Prostate gland (tissue), 2 donors: Measurements from ENCODE around the gene TOX3. TPM values are rescaled to one million over a fixed set of nuclear protein-coding genes. Genes with fewer than 3 reads are reported as not detected.

Experiments
- DNase-seq: peaks from one replicate; pipeline ENCODE4 v3.0.0-alpha.2; 2019; ENCODE audit warnings: low spot score
- H3K27ac ChIP-seq, 2 donors: fragments of 200-600 bp; sonication (generic); 2 replicates each; pipeline ENCODE4 v1.5.1; 2017 to 2019
- H3K27me3 ChIP-seq: fragments of 200-600 bp; sonication (generic); replicated peaks from 2 replicates; pipeline ENCODE4 v1.5.1; 2019; ENCODE audit not compliant: insufficient read depth
- H3K36me3 ChIP-seq, 2 donors: fragments of 200-600 bp; sonication (generic); 1 replicate in 1 of 2; 2 replicates in 1 of 2; pipeline versions ENCODE4 v1.5.1 to v1.8.1; 2017 to 2019
- H3K4me1 ChIP-seq: fragments of 200-600 bp; sonication (generic); replicated peaks from 2 replicates; pipeline ENCODE4 v1.5.1; 2019
- H3K4me3 ChIP-seq, 2 donors: fragments of 200-600 bp; sonication (generic); 2 replicates each; pipeline ENCODE4 v1.5.1; 2017 to 2019
- H3K9me3 ChIP-seq: fragments of 200-600 bp; sonication (generic); 2 replicates; pipeline ENCODE4 v1.5.1; 2017
- POLR2A ChIP-seq: fragments of 450-650 bp; IDR thresholded peaks from one replicate; pipeline ENCODE4 v1.6.1; 2016; ENCODE audit warnings: antibody characterized with exemption, mild to moderate bottlenecking
- POLR2AphosphoS5 ChIP-seq: sonication (generic); formaldehyde crosslinking; IDR thresholded peaks from one replicate; pipeline ENCODE4 v1.6.1; 2017; ENCODE audit warnings: antibody characterized with exemption
- WGBS: methylation state at CpG from one replicate; pipeline ENCODE4 v1.1.5; 2018; 5-methylcytosine and 5-hydroxymethylcytosine counted together
- intact Hi-C: fragments of 100-400 bp; cut with DNase I; formaldehyde crosslinking; loops from one replicate; pipeline ENCODE4 v1.14.2; 2022
- total RNA-seq, 2 donors: library from RNA; depleted of rRNA; stranded (reverse); fragments of >200 nt; gene quantifications; one replicate each; pipeline ENCODE4 v1.1.0, GENCODE V29; 2016
- TF ChIP-seq, protein P1 (sequence below), 4 experiments: fragments of 200-600 bp in 2 of 4; fragments of 450-650 bp in 2 of 4; sonication (generic) in 2 of 4; IDR thresholded peaks; 1 replicate in 3 of 4; 2 replicates in 1 of 4; pipeline ENCODE4 v1.5.1; 2016 to 2019; ENCODE audit warnings: antibody characterized with exemption in 4 of 4, mild to moderate bottlenecking in 2 of 4, moderate library complexity in 2 of 4

TOX3 gene
- total RNA-seq, 2 donors from 2014 or later = 0.57 to 1.7 TPM

DNA sequence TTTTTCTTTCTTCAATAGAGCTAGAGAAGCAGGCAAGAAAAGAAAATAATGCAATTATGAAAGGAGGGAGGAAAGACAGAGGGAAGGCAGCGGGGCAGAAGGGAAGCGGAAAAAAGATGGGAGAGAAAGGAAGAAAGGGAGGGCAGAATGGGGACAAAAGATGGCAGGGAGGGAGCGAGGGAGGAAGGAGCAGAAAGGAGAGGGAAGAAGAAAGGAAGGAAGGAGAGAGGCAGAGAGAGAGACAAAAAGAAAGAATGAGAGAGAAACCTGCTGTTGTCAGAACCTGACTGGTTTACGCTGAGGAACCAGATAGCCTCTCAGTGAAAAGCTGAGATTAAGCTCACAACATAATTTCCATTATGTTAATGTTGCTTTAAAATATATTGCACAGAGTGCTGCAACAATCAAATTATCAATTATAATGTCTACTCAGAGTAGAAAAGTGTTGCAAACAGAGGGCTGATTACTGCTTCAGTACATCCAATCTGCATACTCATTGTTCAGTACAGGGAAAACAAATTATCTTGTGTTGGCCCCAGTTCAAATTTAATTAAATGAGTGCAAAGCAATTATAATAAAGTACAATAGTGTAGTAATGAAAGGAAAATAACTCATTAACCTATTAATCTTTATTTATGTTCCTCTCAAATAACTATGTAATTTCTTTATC is 32.0 kb upstream of the TOX3 start:
- TF ChIP-seq POLR2A = no peak
- no peak for TF ChIP-seq POLR2AphosphoS5
- TF ChIP-seq, protein P1, sequence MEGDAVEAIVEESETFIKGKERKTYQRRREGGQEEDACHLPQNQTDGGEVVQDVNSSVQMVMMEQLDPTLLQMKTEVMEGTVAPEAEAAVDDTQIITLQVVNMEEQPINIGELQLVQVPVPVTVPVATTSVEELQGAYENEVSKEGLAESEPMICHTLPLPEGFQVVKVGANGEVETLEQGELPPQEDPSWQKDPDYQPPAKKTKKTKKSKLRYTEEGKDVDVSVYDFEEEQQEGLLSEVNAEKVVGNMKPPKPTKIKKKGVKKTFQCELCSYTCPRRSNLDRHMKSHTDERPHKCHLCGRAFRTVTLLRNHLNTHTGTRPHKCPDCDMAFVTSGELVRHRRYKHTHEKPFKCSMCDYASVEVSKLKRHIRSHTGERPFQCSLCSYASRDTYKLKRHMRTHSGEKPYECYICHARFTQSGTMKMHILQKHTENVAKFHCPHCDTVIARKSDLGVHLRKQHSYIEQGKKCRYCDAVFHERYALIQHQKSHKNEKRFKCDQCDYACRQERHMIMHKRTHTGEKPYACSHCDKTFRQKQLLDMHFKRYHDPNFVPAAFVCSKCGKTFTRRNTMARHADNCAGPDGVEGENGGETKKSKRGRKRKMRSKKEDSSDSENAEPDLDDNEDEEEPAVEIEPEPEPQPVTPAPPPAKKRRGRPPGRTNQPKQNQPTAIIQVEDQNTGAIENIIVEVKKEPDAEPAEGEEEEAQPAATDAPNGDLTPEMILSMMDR (IDR thresholded peaks at IDR 0.05) = no peak
- DNase-seq = no peak
- no peak overlapping the region for H3K27ac ChIP-seq
- H3K4me1 ChIP-seq = no peaks in the 10 kb centered on the region
- intact Hi-C loops = no loop called here
- H3K27me3 ChIP-seq = no peaks in the 10 kb centered on the region
- no peaks in the 10 kb centered on the region for H3K9me3 ChIP-seq
- WGBS = 86% methylated on average over 4 of the region's 4 CpGs
- H3K36me3 ChIP-seq = no peaks in the 10 kb centered on the region
- H3K4me3 ChIP-seq = no peak overlapping the region

DNA sequence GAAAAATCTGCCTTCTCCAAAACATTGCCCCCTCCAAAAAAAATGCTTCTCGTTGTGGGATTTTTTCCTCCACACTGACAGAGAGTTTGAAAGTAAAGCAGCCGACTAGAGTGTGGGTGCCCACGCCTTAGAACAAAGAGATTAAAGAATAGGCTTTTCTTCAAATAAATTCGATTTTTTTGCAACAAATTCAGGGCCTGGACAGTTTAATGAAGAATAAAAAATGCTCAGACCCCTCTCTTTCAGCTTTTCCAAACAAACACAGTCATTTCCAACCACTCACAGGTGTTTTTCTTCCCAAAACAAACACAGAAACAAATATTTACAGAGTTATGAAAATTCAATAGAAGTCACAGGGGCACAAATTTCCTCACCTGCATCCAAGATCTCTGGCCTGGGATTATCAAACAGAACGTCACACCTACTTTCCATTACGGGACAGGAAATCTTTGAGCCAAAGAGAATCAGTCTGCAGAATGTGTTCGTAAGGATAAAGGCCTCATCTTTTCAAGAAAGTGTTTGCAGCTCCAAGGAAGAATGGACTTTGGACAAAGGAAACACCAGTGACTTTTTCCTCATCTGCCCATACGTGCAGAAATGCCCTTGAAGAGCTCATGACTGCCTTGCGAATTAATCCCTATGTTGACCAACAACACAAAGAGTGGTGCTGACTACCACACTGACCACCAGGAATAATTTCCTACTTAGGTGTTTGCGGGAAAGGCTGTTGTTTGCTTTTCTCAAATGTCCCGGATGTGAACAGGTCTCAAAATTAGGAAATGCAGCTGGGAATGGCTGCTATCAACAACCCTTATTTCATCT is 31.3 kb upstream of the TOX3 start:
- no peak overlapping the region for H3K4me3 ChIP-seq
- DNase-seq = no peak
- 67% methylated on average over 11 of the region's 11 CpGs for whole genome bisulfite sequencing
- no peaks in the 10 kb centered on the region for H3K27me3 ChIP-seq
- H3K27ac ChIP-seq = no peak overlapping the region
- no peaks in the 10 kb centered on the region for H3K9me3 ChIP-seq
- TF ChIP-seq, protein P1 (IDR thresholded peaks at IDR 0.05) = no peak
- TF ChIP-seq POLR2AphosphoS5 = no peak
- no peak for TF ChIP-seq POLR2A
- intact Hi-C loops = no loop called here
- H3K36me3 ChIP-seq = no peaks in the 10 kb centered on the region
- H3K4me1 ChIP-seq = no peaks in the 10 kb centered on the region

DNA sequence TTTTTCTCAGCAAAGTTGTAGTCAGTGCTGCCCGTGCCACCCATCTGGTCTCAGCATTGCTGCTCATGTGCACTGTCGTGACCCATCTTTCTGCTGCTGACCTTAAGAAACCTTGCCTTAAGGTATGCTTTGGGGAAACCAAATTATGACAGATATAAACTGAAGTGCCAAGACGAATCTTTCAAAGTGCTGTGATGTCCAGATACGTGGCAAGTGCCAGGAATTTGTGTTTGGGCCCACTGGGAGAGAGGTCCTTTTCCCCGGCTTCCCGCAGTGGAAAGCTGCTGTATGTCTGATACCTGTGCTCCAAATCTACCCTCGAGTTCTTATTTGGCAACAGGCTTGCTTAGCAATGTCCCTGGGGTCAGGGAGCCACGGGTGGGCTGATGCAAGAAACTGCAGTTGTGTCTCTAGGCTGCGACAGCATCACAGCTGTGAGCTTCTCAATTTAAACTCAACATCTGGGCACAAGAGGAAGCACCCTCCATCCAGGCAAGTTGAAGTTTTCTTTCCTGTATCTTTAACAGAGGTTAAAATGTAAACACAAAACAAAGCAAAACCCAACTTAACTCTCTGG is 30.3 kb upstream of the TOX3 start:
- no peaks in the 10 kb centered on the region for H3K9me3 ChIP-seq
- H3K36me3 ChIP-seq = no peaks in the 10 kb centered on the region
- H3K4me3 ChIP-seq = no peak overlapping the region
- H3K4me1 ChIP-seq = no peaks in the 10 kb centered on the region
- H3K27ac ChIP-seq = no peak overlapping the region
- no peak for DNase-seq
- TF ChIP-seq POLR2AphosphoS5 (no peak), POLR2A (no peak)
- TF ChIP-seq, protein P1 (IDR thresholded peaks at IDR 0.05) = no peak
- intact Hi-C loops = no loop called here
- H3K27me3 ChIP-seq = no peaks in the 10 kb centered on the region
- 72% methylated on average over 9 of the region's 9 CpGs for WGBS

DNA sequence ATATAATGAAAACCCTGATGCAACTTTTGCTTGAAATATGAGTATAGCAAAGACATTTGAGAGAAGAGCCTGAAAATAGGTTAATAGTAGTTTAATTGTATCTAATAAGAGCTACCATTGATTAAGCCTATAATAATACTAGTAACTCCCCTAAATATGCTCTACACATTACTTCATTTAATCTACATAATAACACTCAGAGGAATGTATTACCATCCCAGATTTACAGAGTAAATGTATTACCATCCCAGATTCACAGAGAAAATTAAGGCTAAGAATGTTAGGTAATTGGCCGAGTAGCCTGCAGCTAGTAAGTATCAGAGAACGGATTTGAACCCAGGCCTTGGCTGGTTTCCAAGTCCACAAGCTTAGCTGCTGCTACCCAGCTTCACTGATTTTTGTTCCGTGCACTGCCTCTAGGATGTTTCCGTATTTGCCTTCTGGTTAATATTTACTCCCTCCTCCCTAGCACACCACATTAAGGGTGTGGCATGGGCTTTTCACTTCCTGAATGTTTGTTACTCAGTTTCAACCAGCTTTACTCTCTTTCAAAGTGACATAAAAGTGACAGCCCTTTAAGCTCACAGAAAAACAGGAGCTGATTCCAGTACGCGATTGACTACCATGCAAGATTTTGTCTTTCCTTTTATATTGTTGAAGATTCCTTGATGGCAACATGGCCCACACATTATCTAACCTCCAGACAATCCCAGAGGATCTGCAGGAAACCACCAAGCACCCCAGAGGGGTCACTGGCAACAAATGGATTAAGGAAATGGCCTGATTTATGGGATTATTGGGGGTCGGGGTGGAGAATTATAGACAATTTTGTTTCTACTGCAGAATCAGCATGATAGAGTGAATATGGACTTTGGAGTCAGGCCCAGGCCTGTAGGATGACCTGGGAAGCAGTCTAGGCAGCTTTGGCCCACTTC is 26.7 kb upstream of the TOX3 start:
- peak; percentile 19 for DNase-seq
- Histone ChIP-seq H3K4me3 (no peak overlapping the region), H3K27ac (no peak overlapping the region), H3K4me1 (no peaks in the 10 kb centered on the region), H3K27me3 (no peaks in the 10 kb centered on the region), H3K36me3 (no peaks in the 10 kb centered on the region), H3K9me3 (no peaks in the 10 kb centered on the region)
- WGBS = 79% methylated on average over 7 of the region's 7 CpGs
- intact Hi-C loops = no loop called here
- TF ChIP-seq POLR2A (no peak), POLR2AphosphoS5 (peak; percentile 43)

DNA sequence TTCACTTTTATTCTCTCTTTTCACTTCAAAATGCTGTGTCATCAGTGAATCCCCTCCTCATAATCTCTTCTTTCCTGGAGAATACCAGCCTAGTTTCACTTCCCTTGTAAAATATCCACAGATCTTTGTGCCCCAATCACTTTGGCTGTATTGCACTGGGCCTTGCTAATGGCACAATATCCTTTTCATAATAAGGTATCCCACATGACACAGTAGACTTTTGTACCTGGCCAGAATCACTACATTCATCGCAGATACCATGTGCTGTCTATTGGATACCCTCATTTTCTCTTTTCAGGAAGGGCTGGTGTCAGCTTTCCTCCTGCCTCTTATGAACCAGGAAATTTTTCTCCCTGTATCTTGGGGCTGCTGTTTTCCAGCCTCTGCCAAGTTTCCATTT is 25.7 kb upstream of the TOX3 start:
- Histone ChIP-seq H3K9me3 (no peaks in the 10 kb centered on the region), H3K36me3 (no peaks in the 10 kb centered on the region), H3K4me1 (no peaks in the 10 kb centered on the region), H3K27ac (no peak overlapping the region), H3K27me3 (no peaks in the 10 kb centered on the region), H3K4me3 (no peak overlapping the region)
- intact Hi-C loops = no loop called here
- 97% methylated on average over 1 of the region's 1 CpG for WGBS
- DNase-seq = no peak
- TF ChIP-seq, protein P1 (IDR thresholded peaks at IDR 0.05) = no peak
- TF ChIP-seq POLR2A = no peak
- no peak for TF ChIP-seq POLR2AphosphoS5
